ENCODE measurements around the gene NDUFS6. TPM values are rescaled to one million over a fixed set of nuclear protein-coding genes. Genes with fewer than 3 reads are reported as not detected.

NDUFS6 gene
- total RNA-seq, 2 donors from 2014 or later = 12.5 to 41.9 TPM

DNA sequence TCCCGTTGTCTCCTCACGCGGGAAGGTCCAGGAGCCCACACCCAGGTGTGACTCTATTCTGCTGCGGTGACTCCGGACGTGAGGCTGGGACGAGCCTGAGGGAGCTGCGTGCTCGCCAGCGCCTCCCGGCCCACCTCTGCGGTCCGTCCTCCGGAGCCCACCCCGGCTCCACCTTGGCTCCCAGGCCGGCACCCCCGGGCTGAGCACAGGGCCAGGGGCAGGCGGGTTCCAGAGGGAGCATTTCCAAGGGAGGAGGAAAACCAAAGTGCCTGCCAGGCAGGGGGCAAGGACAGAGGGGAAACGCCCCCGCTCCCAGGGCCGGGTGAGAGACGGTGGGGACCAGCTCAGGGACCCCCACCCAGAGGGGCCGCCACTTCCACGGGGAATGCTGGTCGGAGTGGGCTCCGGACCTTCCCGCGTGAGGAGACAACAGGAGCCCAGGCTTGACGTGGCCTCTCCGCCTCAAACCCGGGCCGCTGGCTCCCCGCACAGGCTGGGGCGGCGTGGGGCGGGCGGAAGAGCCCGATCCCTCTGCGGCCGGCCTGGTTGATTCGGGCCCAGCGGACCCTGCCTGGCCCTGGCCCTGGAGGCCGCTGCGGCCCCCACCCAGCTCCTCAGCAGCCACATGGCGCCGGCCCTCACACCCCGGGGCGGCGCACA lies 55.5 kb downstream of the NDUFS6 start:
- intact Hi-C loops (cut with DNase I) = no loop called here
- H3K4me3 ChIP-seq = no peak overlapping the region
- no peaks in the 10 kb centered on the region for H3K9me3 ChIP-seq
- DNase-seq (no peak), ATAC-seq (no peak)
- no peaks in the 10 kb centered on the region for H3K36me3 ChIP-seq (replicated peaks in 1 of 2; ENCODE audit: insufficient read depth in 1 of 2, low read depth in 2 of 2)
- no peak overlapping the region for H3K27ac ChIP-seq
- whole genome bisulfite sequencing, 2 donors = 33 to 67% methylated on average over 1 to 34 of the region's 49 CpGs
- H3K4me1 ChIP-seq = no peaks in the 10 kb centered on the region
- TF ChIP-seq POLR2A (IDR thresholded peaks at IDR 0.05) = no peak
- TF ChIP-seq, protein P1, sequence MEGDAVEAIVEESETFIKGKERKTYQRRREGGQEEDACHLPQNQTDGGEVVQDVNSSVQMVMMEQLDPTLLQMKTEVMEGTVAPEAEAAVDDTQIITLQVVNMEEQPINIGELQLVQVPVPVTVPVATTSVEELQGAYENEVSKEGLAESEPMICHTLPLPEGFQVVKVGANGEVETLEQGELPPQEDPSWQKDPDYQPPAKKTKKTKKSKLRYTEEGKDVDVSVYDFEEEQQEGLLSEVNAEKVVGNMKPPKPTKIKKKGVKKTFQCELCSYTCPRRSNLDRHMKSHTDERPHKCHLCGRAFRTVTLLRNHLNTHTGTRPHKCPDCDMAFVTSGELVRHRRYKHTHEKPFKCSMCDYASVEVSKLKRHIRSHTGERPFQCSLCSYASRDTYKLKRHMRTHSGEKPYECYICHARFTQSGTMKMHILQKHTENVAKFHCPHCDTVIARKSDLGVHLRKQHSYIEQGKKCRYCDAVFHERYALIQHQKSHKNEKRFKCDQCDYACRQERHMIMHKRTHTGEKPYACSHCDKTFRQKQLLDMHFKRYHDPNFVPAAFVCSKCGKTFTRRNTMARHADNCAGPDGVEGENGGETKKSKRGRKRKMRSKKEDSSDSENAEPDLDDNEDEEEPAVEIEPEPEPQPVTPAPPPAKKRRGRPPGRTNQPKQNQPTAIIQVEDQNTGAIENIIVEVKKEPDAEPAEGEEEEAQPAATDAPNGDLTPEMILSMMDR (IDR thresholded peaks at IDR 0.05) = no peak
- H3K27me3 ChIP-seq = no peaks in the 10 kb centered on the region

DNA sequence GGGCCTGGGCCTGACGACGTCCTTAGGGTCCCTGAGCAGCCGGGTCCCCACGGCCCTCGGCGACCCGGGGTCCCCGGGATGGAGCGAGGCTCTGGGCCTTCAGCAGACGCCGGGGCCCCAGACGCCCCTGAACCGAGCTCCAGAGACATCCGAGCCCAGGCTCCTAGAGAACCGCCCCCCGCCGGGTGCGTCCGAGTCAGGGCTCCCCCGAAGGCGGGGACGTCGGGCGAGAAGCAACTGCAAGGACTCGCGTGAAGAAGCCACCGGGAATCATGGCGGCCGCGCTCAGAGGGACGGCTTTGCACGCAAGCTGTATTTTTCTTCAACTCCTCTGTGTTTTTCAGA lies 56.0 kb downstream of the NDUFS6 start:
- DNase-seq (no peak), ATAC-seq (no peak)
- H3K4me1 ChIP-seq = no peaks in the 10 kb centered on the region
- H3K36me3 ChIP-seq (replicated peaks in 1 of 2; ENCODE audit: insufficient read depth in 1 of 2, low read depth in 2 of 2) = no peaks in the 10 kb centered on the region
- H3K9me3 ChIP-seq = no peaks in the 10 kb centered on the region
- H3K4me3 ChIP-seq = no peak overlapping the region
- WGBS, 2 donors = 68 to 96% methylated on average over 3 to 31 of the region's 32 CpGs
- H3K27me3 ChIP-seq = no peaks in the 10 kb centered on the region
- TF ChIP-seq, protein P1 (IDR thresholded peaks at IDR 0.05) = no peak
- TF ChIP-seq POLR2A (IDR thresholded peaks at IDR 0.05) = no peak
- no peak overlapping the region for H3K27ac ChIP-seq
- intact Hi-C loops (cut with DNase I) = no loop called here

DNA sequence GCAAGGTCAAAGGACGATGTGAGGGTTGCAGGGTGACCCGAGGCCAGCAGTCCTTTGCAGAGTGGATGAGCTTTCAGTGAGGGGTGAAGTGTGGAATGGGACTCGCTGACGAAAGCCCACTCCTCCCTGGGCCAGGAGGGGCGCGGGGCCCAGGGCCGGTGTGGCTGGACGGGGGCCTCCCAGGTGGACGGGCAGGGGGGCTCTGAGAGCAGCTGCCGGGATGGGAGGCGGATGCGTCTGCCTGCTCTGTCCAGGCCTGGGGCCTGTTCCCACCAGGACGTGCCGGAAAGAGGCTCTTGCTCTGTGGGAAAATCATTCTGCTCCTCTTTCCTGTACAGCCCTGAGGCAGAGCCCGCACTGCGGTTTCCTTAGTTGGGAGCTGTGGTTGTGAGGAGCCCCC lies 57.2 kb downstream of the NDUFS6 start:
- intact Hi-C loops (cut with DNase I) = no loop called here
- TF ChIP-seq, protein P1 (IDR thresholded peaks at IDR 0.05) = no peak
- TF ChIP-seq POLR2A (IDR thresholded peaks at IDR 0.05) = no peak

DNA sequence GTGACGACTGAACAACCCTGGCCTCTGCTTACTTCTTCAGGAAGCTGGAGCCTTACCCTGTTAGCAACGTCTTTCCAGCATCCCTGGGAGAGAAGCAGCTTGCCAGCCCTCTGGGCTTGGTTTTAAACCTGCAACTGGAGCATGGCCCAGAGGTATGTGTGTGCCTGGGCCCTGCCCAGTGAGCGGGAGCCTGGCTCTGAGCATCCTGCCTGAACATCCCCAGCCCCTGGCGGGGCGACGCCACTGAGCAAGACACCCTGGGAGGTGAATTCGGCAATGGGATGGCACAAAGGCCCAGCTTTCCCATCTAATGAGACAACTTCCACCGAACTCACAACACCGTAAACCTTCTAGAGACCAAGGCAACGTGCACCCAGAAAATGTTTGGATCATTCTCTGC lies 57.9 kb downstream of the NDUFS6 start:
- Histone ChIP-seq H3K27ac (no peak overlapping the region), H3K36me3 (replicated peaks in 1 of 2; ENCODE audit: insufficient read depth in 1 of 2, low read depth in 2 of 2) (no peaks in the 10 kb centered on the region), H3K27me3 (no peaks in the 10 kb centered on the region), H3K4me3 (no peak overlapping the region), H3K4me1 (no peaks in the 10 kb centered on the region), H3K9me3 (no peaks in the 10 kb centered on the region)
- intact Hi-C loops (cut with DNase I) = no loop called here
- no peak for ATAC-seq
- WGBS, 2 donors = 68 to 76% methylated on average over 10 of the region's 10 CpGs
- TF ChIP-seq, protein P1 (IDR thresholded peaks at IDR 0.05) = no peak
- TF ChIP-seq POLR2A (IDR thresholded peaks at IDR 0.05) = no peak
- no peak for DNase-seq

More for the DNA sequence above, 57.2 kb downstream of the NDUFS6 start:
- no peaks in the 10 kb centered on the region for H3K36me3 ChIP-seq (replicated peaks in 1 of 2; ENCODE audit: insufficient read depth in 1 of 2, low read depth in 2 of 2)
- WGBS, 2 donors = 80 to 93% methylated on average over 11 to 16 of the region's 16 CpGs
- no peaks in the 10 kb centered on the region for H3K4me1 ChIP-seq
- no peak for DNase-seq
- H3K9me3 ChIP-seq = no peaks in the 10 kb centered on the region
- ATAC-seq = no peak
- H3K27me3 ChIP-seq = no peaks in the 10 kb centered on the region
- H3K27ac ChIP-seq = no peak overlapping the region
- H3K4me3 ChIP-seq = no peak overlapping the region

DNA sequence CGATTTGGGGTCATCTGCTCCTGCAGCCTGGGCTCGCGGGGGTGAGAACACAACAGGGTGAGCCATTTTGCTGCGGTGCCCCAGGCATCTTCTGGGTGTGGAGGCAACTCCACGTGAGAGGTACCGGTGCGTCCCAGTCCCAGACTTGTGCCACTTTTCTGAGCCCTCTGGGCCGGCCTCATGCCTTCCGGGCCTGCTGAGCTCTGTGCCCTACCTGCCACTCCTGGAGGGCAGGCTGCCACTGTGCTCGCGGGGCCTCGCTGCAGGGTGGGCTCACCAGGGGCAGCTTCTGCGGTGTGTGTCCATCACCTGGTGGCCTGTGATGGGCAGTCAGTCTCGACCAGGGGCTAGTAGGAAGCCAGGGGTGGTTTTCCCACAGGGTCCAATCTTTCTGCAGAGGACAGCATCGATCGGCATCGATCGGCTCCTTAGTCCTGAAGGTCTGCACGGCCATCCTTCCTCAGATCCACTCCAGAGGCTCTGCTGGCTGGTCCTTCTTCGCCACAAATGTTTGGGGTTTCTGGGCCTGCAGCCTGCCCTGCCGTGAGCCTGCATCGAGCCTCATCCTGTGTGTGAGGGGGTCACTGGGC lies 58.9 kb downstream of the NDUFS6 start:
- Histone ChIP-seq H3K4me3 (no peak overlapping the region), H3K4me1 (no peaks in the 10 kb centered on the region), H3K9me3 (no peaks in the 10 kb centered on the region), H3K27me3 (no peaks in the 10 kb centered on the region), H3K27ac (no peak overlapping the region), H3K36me3 (replicated peaks in 1 of 2; ENCODE audit: insufficient read depth in 1 of 2, low read depth in 2 of 2) (no peaks in the 10 kb centered on the region)
- 67 to 71% methylated on average over 6 to 17 of the region's 22 CpGs for WGBS, 2 donors
- TF ChIP-seq POLR2A (IDR thresholded peaks at IDR 0.05) = no peak
- TF ChIP-seq, protein P1 (IDR thresholded peaks at IDR 0.05) = no peak
- DNase-seq (no peak), ATAC-seq (no peak)
- intact Hi-C loops (cut with DNase I) = no loop called here

Data from body of pancreas (tissue), 4 donors.